ENCODE measurements around the gene BPIFB4.
"Not testable (repeated sequence)": the region's sequence is repeated elsewhere in the genome, so short reads cannot be mapped to it uniquely, and the experiment has no call there.

BPIFB4 gene

GRCh38 chr20:33122297-33122696 lies 42.9 kb downstream of the BPIFB4 start:
- not testable (repeated sequence) for DNase-seq

DNA sequence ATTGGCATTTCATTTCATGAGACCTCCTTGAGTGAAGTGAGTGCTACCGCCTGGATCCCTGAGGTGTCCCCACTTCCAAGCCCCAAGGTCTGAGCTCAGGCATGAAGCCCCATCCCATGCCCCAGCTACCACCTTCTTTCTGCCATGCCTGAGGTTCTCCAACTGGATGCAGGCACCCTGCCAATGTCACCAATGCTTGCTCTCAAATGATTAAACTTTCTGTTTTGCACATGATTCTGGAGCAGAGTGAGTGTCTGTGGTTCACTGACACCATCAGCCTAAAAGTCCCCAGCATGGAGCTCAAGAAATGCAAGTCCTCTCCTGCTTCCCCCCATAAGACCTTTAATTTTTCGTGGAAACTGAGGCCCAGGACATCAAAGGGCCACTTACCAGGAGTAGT lies 44.8 kb downstream of the BPIFB4 start:
- DNase-seq = no peak

- DNase-seq = no peak
Measured at GRCh38 chr20:33124994-33125393, 45.6 kb downstream of the BPIFB4 start.

DNA sequence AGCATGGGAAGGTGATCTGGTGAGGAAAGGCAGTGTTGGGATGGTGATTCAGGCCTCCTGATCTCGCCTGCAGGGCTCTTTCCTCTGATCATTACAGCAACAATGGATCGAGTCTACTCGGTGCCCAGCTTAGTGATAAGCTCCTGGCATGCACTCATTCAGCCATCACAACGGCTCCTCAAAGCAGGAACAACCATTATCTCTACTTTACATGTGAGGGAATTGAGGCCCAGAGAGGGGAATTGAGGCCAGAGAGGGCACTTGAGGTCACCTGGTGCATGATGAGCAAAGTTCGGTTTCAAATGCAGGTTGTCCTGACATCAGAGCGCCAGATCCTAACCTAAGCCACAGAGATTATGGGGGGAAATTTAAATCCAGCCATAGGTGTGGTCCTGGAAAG lies 46.5 kb downstream of the BPIFB4 start:
- no peak for DNase-seq

GRCh38 chr20:33127422-33128097 lies 48.1 kb downstream of the BPIFB4 start:
- DNase-seq = no peak

DNA sequence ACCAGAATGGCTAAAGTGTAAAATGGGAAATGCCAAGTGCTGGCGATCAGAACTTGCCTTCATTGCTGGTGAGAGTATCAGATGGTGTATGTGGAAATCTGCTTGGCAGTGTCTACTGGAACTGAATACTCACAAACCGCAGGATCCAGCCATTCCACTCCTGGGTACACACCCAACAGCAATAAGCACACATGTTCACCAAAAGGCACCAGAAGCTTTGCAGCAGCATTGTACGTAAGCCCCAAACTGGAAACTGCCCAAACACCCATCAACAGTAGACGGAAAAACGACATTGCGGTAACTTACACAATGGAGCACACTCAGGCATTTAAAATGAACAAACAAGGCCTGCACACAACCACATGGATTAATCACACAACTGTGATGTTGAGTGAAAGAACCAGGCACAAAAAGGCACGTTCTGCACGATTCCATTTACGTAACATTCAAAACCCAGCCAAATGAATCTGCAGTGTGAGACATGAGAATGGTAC lies 51.2 kb downstream of the BPIFB4 start:
- no peak for DNase-seq

DNA sequence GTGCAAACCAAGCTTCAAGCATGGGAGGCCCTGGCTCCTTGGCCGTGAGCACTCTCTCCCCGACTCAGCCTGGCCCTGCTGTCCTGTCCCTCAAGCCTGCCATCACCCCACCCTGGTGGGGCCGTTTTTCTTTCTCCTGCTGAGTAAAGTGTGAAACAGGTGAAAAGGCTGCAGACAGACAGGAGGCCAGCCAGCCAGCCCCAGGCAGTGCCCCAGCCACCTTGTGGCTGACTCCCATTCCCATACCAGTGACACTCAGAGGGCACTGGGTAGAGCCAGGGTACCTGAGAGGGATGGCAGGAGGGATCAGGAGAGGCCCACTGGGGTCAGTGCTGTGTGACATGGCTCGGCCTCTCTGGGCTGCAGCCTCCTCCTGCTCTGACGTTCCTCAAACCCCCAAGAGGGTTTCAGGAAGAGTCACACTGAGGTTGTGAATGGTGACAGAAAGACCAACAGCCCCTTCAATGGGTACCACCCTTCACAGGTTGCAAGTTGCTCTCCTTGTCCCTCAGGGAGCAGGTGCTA lies 52.6 kb downstream of the BPIFB4 start:
- no peak for DNase-seq

GRCh38 chr20:33132513-33133372 lies 53.3 kb downstream of the BPIFB4 start:
- no peak for DNase-seq

GRCh38 chr20:33133373-33133941 lies 54.0 kb downstream of the BPIFB4 start:
- DNase-seq = no peak

DNA sequence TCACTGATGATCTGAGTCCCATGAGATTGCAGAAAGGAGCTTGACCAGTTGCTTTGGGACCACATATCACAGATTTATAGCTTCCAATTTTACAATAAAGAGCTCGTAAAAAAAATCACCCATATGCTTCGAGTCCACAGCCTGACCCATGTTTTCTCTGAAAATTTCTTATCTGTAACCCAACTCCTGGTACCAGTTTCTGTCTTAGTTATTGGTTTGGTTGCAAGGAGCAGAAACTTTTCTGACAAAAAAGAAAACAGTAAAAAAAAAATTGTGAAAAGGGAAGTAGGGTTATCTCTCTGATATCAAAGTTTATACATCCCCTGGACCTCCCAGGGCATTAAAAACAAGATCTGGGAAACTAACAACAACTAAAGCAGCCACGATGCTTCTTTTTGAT lies 57.8 kb downstream of the BPIFB4 start:
- no peak for DNase-seq

GRCh38 chr20:33139467-33139866 lies 60.0 kb downstream of the BPIFB4 start:
- DNase-seq = no peak

- no peak for DNase-seq
Measured at GRCh38 chr20:33145521-33145920, 66.1 kb downstream of the BPIFB4 start.

GRCh38 chr20:33147299-33147698 lies 67.9 kb downstream of the BPIFB4 start:
- DNase-seq = no peak

DNA sequence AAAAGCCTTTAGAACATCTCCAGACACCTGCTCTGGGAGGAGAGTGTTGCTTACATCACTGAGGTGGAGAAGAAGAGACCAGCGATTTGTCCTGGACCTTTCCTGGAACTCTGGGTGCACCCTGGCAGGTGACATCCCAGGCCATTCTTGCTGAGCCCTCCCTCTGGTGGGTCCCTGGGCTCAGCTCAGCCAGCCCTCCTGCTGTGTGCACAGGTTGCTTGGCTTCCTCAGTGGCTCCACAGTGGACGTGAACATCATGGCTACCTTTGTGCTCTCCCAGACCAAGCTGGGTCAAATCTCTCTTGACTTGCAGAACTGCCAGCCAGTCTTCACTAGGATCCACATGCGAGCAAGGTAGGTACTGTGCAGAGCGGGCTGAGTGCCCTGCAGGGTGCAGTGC lies 68.6 kb downstream of the BPIFB4 start:
- no peak for DNase-seq

DNA sequence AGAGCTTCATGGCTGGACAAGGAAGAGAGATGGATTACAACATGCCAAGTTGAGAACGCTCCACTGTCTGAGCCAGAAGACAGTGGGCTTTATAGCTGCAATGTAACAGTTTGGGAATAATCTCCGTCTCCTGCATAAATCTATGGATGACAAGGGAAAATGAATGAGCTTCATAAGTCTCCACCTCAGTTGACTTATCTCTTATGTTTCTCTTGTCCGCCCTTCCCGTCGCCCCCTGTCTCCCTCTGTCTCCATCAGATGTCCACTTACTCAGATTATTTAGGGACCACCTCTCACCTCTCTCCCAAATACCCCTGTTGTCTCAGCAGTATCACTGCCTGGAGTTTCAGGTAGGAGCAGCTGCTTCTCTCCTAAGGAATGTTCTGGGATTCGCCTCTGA lies 74.8 kb downstream of the BPIFB4 start:
- no peak for DNase-seq

DNA sequence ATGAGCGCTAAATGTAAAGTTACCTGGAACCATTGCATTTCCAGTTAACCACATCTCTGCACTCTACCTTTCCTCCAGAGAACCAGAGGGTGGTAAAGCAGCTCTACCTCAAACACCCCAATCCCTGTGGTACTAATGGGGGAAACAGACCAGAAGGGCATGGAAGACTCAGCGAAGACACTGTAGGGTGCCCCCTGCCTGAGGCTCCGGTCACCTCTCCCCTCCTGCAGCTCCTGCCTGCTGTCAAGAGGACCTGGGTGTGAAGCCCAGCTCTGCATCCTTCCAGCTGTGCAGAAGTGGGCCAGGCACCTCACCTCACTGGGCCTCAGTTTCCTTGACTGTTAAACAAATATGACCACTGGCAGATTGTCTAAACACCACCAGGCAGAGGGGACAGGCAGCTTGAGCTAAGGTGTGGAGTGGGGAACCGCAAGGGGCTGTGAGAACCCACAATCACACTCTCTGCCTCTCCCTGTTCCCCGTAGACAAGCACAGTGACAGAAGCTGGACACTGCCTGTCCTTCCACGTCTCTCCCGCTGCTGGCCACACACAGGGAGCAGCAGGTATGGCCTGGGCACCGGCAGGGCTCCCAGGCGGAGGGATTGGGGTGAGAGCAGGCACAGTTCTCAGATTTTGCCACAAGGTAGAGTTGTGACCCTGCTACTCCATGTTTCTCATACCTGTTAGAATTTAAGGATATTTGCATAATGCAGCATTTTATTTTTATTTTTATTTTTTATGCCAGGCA lies 79.4 kb downstream of the BPIFB4 start:
- no peak for DNase-seq

DNA sequence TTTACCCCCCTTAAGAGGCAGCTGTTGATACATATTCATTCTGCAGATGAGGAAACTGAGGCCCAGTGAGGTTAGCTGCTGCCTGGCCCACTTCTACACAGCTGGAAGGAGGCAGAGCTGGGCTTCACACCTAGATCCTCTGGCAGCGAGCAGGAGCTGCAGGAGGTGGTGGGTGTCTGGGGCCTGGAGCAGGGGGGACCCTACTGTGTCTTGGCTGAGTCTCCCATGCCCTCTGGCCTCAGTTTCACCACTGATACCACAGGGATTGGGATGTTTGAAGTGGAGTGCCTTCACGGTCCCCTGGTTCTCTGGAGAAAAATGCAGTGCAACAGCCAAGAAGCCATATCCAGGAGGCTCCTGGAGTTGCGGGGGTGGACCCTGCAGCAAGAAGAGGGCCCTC lies 80.3 kb downstream of the BPIFB4 start:
- no peak for DNase-seq

DNA sequence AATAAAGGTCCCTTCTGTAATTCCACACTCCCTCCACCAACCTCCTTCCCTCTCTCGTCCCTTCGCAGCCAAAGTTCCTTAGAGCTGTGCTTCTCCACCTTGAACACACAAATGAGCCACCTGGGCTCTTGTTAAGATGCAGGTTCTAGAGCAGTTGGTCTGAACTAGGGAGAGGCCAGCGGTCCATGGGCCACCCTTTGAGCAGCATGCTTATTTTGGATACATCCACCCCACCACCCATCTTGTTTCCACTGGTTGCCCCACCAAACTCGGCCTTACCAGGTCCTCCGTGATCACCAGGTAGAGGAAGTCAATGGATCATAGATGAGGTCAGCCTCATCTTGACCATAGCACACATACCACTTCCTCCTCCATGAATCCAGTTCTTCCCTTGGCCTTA lies 81.2 kb downstream of the BPIFB4 start:
- no peak for DNase-seq

Measured in NCI-H524 treated with DMSO at 0.1 percent for 48 hours (cell line).